ENCODE measurements around the gene TBC1D5. TPM values are rescaled to one million over a fixed set of nuclear protein-coding genes. Genes with fewer than 3 reads are reported as not detected.

The TBC1D5 gene
- total RNA-seq, 3 donors from 2014 or later (not counting 1 experiment from before 2014, with no cell fraction given), result 63.8 to 81.9 (median 74.9) TPM

DNA sequence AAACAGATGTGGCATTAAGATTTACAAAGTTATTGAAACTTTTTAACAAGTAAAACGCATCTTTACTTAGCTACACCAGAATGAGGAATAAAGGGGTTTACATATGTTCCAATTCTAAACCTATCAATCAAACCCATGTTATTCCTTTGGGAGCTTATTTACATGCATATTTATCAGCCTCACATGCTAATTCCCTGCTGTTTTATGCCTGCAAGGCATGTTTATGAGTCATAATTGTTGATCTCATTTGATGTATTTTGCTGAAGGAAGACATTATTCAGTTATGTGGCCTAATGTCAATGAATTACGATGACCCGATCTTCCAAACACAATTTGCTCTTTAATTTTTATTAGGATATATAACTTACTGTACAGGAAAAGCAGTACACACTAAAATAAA lies 272.9 kb downstream of the TBC1D5 start:
- no peak for ATAC-seq
- Mint-ChIP-seq H3K4me1 (peaks cover 13% of the 10 kb centered on the region in 2 donors), H3K27me3 (ENCODE audit: low read depth in 2 of 2) (no peaks in the 10 kb centered on the region), H3K9me3 (no peaks in the 10 kb centered on the region), H3K36me3 (no peaks in the 10 kb centered on the region), H3K27ac (no peak overlapping the region), H3K4me3 (no peak overlapping the region)
- no peaks in the 10 kb centered on the region for H3K9me3 ChIP-seq (ENCODE audit: control insufficient read depth, insufficient read depth, low read length)
- no CpG with 5 or more reads among the region's 3 CpGs for WGBS (ENCODE audit: insufficient coverage)
- no peak for DNase-seq
- H3K4me3 ChIP-seq (ENCODE audit: low read length), result no peak overlapping the region
- H3K4me1 ChIP-seq (ENCODE audit: control insufficient read depth, insufficient read depth, low read length), result no peaks in the 10 kb centered on the region
- no peak overlapping the region for H3K27ac ChIP-seq (ENCODE audit: low read length)
- TF ChIP-seq, protein P1, sequence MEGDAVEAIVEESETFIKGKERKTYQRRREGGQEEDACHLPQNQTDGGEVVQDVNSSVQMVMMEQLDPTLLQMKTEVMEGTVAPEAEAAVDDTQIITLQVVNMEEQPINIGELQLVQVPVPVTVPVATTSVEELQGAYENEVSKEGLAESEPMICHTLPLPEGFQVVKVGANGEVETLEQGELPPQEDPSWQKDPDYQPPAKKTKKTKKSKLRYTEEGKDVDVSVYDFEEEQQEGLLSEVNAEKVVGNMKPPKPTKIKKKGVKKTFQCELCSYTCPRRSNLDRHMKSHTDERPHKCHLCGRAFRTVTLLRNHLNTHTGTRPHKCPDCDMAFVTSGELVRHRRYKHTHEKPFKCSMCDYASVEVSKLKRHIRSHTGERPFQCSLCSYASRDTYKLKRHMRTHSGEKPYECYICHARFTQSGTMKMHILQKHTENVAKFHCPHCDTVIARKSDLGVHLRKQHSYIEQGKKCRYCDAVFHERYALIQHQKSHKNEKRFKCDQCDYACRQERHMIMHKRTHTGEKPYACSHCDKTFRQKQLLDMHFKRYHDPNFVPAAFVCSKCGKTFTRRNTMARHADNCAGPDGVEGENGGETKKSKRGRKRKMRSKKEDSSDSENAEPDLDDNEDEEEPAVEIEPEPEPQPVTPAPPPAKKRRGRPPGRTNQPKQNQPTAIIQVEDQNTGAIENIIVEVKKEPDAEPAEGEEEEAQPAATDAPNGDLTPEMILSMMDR (IDR thresholded peaks at IDR 0.05), result no peak
- intact Hi-C loops (cut with micrococcal nuclease), result no loop called here
- no peaks in the 10 kb centered on the region for H3K36me3 ChIP-seq (ENCODE audit: control insufficient read depth, insufficient read depth, low read length)
- no peaks in the 10 kb centered on the region for H3K27me3 ChIP-seq (ENCODE audit: control insufficient read depth, insufficient read depth, low read length)

DNA sequence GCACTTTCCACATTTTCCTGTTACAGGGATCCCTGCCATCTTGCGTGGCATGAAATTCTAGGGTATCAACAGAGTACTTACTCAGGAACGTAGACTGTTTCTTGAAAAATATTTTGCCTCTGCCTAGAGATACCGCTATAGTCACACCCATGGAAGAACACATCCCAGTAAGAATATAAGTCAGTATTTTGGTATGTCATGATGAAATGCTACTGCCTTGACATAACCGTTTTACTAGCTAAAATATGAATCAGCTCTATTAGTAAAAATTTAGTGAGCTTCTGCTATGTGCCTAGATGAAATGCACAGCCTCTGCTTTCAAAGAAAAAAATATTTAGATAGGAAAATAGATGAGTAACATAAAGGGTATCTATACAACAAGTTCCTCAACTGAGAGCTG lies 276.4 kb downstream of the TBC1D5 start:
- Mint-ChIP-seq H3K27me3 (ENCODE audit: low read depth in 2 of 2) (no peaks in the 10 kb centered on the region), H3K27ac (no peak overlapping the region), H3K4me1 (peaks cover 17 to 19% of the 10 kb centered on the region in 2 donors), H3K4me3 (no peak overlapping the region), H3K36me3 (no peaks in the 10 kb centered on the region), H3K9me3 (no peaks in the 10 kb centered on the region)
- DNase-seq (no peak), ATAC-seq (no peak)
- no peak overlapping the region for H3K4me3 ChIP-seq (ENCODE audit: low read length)
- no peaks in the 10 kb centered on the region for H3K27me3 ChIP-seq (ENCODE audit: control insufficient read depth, insufficient read depth, low read length)
- H3K4me1 ChIP-seq (ENCODE audit: control insufficient read depth, insufficient read depth, low read length), result no peaks in the 10 kb centered on the region
- no peaks in the 10 kb centered on the region for H3K36me3 ChIP-seq (ENCODE audit: control insufficient read depth, insufficient read depth, low read length)
- intact Hi-C loops (cut with micrococcal nuclease), result no loop called here
- no peak overlapping the region for H3K27ac ChIP-seq (ENCODE audit: low read length)
- no peaks in the 10 kb centered on the region for H3K9me3 ChIP-seq (ENCODE audit: control insufficient read depth, insufficient read depth, low read length)
- WGBS (ENCODE audit: insufficient coverage), result 97% methylated on average over 4 of the region's 4 CpGs
- TF ChIP-seq, protein P1 (IDR thresholded peaks at IDR 0.05), result no peak

DNA sequence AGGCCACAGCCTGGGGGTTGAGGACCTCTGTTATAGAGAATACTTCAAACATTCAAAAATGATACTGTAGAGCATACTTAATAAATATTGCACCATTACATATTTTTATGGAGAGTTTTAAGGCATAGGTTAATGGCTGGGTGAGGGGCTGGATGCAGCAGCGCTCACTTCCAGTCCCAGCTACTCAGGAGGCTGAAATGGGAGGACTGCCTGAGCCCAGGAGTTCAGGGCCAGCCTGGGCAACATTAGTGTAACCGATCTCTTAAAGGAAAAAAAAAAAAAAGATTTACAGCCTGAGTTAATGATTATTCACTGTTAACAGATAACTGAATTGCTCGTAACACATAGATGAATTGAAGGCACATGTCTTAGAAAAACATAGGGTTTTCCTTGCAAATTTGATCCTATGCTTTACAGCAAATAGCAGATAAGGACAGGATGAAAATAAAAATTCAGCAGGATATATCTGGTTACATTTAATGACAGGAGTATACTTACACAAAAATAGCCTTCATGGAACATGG lies 282.9 kb downstream of the TBC1D5 start:
- H3K27me3 ChIP-seq (ENCODE audit: control insufficient read depth, insufficient read depth, low read length), result no peaks in the 10 kb centered on the region
- H3K4me1 ChIP-seq (ENCODE audit: control insufficient read depth, insufficient read depth, low read length), result no peaks in the 10 kb centered on the region
- TF ChIP-seq, protein P1 (IDR thresholded peaks at IDR 0.05), result no peak
- no peak overlapping the region for H3K4me3 ChIP-seq (ENCODE audit: low read length)
- no peak for DNase-seq
- no peaks in the 10 kb centered on the region for H3K36me3 Mint-ChIP-seq
- no peaks in the 10 kb centered on the region for H3K36me3 ChIP-seq (ENCODE audit: control insufficient read depth, insufficient read depth, low read length)
- no peak overlapping the region for H3K27ac Mint-ChIP-seq
- H3K4me1 Mint-ChIP-seq, result peaks cover 4 to 6% of the 10 kb centered on the region in 2 donors
- ATAC-seq, result no peak
- H3K27me3 Mint-ChIP-seq (ENCODE audit: low read depth in 2 of 2), result no peaks in the 10 kb centered on the region
- no peak overlapping the region for H3K4me3 Mint-ChIP-seq
- H3K9me3 Mint-ChIP-seq, result no peaks in the 10 kb centered on the region
- no peak overlapping the region for H3K27ac ChIP-seq (ENCODE audit: low read length)
- H3K9me3 ChIP-seq (ENCODE audit: control insufficient read depth, insufficient read depth, low read length), result no peaks in the 10 kb centered on the region
- WGBS (ENCODE audit: insufficient coverage), result 92% methylated on average over 1 of the region's 3 CpGs
- intact Hi-C loops (cut with micrococcal nuclease), result no loop called here

DNA sequence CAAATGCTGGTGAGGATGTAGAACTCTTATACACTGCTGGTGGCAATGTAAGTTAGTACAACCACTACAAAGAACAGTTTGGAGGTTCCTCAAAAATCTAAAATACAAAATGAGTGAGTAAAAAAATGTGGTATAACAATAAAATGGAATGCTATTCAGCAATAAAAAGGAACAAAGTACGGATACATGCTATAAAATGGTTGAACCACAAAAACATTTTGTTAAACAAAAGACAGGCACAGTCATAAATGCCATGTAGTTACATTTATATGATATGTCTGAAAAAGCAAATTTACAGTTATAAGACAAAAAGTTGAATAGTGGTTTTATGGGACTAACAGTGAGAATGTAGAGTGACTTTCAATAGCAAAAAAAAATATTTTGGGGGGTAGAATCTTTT lies 285.8 kb downstream of the TBC1D5 start:
- peaks cover 0 to 16% of the 10 kb centered on the region in 2 donors for H3K4me1 Mint-ChIP-seq
- H3K27me3 Mint-ChIP-seq (ENCODE audit: low read depth in 2 of 2), result no peaks in the 10 kb centered on the region
- H3K27ac ChIP-seq (ENCODE audit: low read length), result no peak overlapping the region
- H3K36me3 ChIP-seq (ENCODE audit: control insufficient read depth, insufficient read depth, low read length), result no peaks in the 10 kb centered on the region
- no peak for ATAC-seq
- H3K36me3 Mint-ChIP-seq, result no peaks in the 10 kb centered on the region
- H3K27me3 ChIP-seq (ENCODE audit: control insufficient read depth, insufficient read depth, low read length), result no peaks in the 10 kb centered on the region
- no CpG with 5 or more reads among the region's 1 CpG for WGBS (ENCODE audit: insufficient coverage)
- peaks cover 0 to 6% of the 10 kb centered on the region in 2 donors for H3K9me3 Mint-ChIP-seq
- H3K4me3 ChIP-seq (ENCODE audit: low read length), result no peak overlapping the region
- H3K4me1 ChIP-seq (ENCODE audit: control insufficient read depth, insufficient read depth, low read length), result no peaks in the 10 kb centered on the region
- TF ChIP-seq, protein P1 (IDR thresholded peaks at IDR 0.05), result no peak
- no peak overlapping the region for H3K27ac Mint-ChIP-seq
- intact Hi-C loops (cut with micrococcal nuclease), result no loop called here
- no peaks in the 10 kb centered on the region for H3K9me3 ChIP-seq (ENCODE audit: control insufficient read depth, insufficient read depth, low read length)
- no peak overlapping the region for H3K4me3 Mint-ChIP-seq
- no peak for DNase-seq

Data from natural killer cell (primary cell).